H1 (cell line): ENCODE measurements around the gene LRP8. TPM values are rescaled to one million over a fixed set of nuclear protein-coding genes. Genes with fewer than 3 reads are reported as not detected.

Experiments
- CBX5 ChIP-seq: fragments of 300-800, 300-1000 bp; sonication (generic); IDR thresholded peaks from 2 replicates; pipeline ENCODE4 v1.7.1; 2016; ENCODE audit warnings: antibody characterized with exemption, low read length, low read depth
- PHF8 ChIP-seq: fragments of 200-600 bp; sonication (generic); conservative IDR thresholded peaks from 2 replicates; pipeline ENCODE4 v1.7.1; 2012; ENCODE audit warnings: low read depth, mild to moderate bottlenecking, inconsistent platforms, low read length, moderate library complexity
- polyA plus RNA-seq, 7 experiments: library from polyadenylated mRNA; depleted of rRNA in 3 of 7; stranded (reverse) in 5 of 7; unstranded in 2 of 7; fragments of >200 nt in 5 of 7; fragments of 200-250 nt in 2 of 7; gene quantifications; 1 replicate in 5 of 7; 2 replicates in 1 of 7; 4 replicates in 1 of 7; pipeline versions ENCODE4 v1.2.1 to v1.2.3, GENCODE V29; 2011 to 2013; ENCODE audit warnings: missing spikeins in 2 of 7, mixed read lengths in 2 of 7
- total RNA-seq: library from RNA; stranded (reverse); fragmentation: NEBNext Ultra II Directional; extraction: Animal tissue kit (Norgen Biotek cat#: 25700); gene quantifications from 2 replicates; pipeline ENCODE4 v1.2.1, GENCODE V29; 2021

Gene LRP8
- total and polyA plus RNA-seq, 2 of the 8 experiments (the other 6 are each of a cell fraction or from before 2014, with no cell fraction given), result 63.2 to 66.4 TPM

- TF ChIP-seq PHF8 (no peak), CBX5 (no peak)
These were observed 3.1 kb downstream of the LRP8 start (continued) for GRCh38 chr1:53324728-53325297.
